Stimulated activated CD4-positive, alpha-beta T cell treated with anti-CD3 and anti-CD28 coated beads, Interleukin-4, amount 100 ng/mL, for 4 hours (primary cell): ENCODE results near the gene DTX2.
"Not testable (repeated sequence)": the region's sequence is repeated elsewhere in the genome, so short reads cannot be mapped to it uniquely, and the experiment has no call there.

Source experiments
- DNase-seq, 2 experiments: peaks; one replicate each; pipeline ENCODE4 v3.0.0-alpha.2; 2020

Gene DTX2

DNA sequence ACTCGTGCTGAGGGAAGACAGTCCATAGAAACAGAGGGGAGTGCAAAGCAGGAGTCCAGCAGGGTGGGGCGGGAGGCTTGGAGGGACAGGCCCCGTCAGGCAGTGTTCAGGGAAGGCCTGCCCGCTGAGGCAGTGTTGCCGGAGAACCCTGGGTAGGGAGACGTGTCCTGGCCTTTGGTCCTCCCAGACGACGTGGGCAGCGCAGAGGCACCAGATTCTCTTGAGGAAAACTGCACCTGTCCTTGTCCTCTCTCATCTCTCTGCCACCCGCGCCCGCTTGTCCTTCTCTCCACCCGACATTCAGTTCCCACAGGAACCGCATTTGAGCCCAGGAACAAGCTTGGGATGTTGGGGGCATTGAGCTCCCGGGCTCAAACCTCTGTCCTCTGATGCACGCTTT lies 34.2 kb downstream of the DTX2 start:
- not testable (repeated sequence) for DNase-seq

DNA sequence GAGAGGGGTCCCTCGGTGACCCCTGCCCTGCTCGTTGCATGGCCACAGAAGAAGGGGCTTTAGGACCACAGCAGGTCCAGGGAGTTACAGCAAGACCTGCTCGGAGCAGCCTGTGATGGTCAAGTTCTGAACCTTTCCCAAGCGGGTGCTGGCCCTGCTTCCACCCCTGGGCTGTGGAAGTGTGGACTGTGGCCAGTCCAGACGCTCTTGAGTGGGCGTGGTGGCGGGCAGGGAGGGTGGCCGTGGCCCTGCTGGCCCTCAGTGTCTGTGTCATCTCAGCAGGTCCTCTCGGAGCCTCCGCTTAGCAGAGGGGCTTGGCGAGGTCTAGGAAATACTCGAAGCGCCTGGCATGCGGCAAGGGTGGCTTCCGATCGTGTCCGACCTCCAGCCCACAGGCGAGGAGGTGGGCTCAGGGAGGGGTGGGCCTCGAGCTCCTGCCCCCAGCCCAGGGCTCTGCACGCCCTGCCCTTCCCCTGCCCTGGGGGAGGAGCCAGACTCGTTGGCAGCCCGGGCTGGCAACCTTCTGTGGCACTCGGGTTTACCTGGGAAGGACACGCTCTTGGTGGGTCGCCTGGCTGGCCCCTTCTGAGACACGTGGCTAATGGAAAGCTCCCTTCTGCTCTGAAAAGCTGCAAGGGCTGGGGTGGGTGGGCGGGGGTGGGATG lies 36.5 kb downstream of the DTX2 start:
- DNase-seq = not testable (repeated sequence)

DNA sequence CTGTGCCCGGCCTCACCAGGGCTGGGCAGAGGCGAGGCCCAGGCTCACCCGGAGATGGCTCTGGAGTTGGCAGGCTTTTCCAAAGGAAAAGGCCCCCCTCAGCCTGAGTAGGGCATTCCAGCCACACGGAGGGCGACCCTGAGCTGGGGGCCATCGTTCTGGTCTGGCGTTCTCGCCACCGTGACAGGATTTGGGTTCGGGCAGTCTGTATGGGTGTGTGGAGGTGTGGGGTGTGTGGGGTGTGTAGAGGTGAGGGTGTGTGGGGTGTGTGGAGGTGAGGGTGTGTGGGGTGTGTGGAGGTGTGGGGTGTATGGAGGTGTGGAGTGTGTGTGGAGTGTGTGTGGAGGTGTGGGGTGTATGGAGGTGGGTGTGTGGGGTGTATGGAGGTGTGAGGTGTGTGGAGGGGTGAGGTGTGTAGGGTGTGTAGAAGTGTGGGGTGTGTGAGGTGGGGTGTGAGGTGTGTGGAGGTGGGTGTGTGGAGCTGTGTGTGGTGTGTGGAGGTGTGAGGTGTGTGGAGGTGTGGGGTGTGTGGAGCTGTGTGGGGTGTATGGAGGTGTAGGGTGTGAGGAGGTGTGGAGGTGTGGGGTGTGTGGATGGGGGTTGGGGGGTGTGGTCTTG lies 37.2 kb downstream of the DTX2 start:
- not testable (repeated sequence) for DNase-seq

DNA sequence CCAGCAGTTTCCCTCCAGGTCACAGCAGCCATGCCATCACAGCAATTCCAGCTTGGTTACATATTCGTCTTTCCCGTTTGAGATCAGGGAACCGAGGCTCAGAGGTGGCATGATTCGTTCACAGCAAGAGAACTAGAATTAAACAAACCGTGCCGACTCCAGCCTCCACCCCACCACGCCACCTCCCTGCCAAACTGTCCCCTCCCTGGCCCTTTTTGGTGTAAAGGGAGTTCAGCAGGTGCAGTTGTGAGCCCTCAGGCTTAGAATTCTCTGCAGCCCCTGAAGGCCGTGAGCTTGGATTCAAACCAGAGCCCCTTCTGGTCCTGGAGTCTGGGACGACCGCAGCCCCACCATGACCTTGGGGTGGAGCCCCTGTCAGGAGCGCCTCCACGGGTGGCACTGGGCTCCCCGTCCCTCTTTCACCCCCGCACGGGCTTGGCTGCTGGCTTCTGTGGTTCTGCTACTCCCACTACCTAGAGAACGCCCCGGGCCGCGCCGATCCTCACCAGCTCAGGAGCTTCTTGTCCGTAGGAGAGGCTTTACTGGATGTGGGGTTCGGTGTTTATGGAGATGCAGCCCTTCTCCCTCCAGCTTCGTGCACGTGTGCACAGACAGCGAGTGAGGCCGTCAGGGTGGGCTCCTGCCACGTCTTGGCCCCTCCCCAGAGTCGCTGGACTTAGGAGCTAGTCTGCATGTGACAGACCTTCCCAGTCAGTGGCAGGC lies 37.9 kb downstream of the DTX2 start:
- not testable (repeated sequence) for DNase-seq

DNA sequence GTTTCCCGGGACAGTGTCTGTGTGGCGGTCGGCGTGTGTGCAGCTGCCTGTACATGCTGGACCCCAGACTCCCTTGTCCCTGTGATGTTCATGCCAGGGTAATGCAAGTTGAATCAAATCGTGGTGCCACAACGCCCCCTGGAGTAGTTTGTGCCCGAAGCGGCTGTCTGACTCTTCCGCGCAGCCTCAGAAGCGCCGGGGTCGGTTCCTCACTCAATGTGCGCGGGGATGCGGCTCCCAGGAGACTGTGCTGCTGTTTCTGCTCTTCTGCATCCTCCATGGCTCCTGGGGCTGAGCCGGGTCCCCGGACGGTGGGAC lies 38.4 kb downstream of the DTX2 start:
- not testable (repeated sequence) for DNase-seq

DNA sequence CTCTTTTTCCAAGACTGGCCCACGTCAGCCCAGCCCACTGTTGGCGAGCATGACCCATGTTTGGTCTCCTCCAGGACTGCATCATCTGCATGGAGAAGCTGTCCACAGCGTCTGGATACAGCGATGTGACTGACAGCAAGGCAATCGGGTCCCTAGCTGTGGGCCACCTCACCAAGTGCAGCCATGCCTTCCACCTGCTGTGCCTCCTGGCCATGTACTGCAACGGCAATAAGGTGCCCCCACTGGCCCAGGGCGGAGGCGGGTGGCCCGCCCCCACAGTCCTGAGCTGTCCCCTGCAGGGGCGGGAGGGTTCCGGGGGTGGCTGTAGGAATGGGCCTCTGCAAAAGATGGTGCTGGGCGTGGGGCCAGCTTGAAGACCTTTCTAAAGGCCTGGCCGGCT lies 40.7 kb downstream of the DTX2 start:
- DNase-seq = not testable (repeated sequence)

DNA sequence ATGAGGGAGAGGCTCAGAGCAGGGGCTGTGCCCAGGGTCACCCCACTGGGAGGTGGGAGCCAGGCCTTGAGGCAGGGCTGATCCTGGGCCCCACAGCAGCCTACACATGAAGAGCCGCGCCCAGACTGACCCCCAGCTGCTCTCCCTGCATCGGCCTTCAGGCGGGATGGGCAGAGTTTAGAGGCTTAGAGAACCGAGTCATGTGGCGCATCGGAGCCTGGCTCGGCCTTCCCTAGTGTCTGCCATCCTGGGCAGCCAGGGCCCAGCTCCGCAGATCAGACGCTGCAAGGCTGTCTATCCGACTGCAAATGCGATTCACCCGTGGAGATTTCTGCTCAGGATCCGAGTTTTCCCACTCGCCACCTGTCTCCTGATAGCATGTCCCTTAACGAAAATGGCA lies 41.3 kb downstream of the DTX2 start:
- DNase-seq = not testable (repeated sequence)

DNA sequence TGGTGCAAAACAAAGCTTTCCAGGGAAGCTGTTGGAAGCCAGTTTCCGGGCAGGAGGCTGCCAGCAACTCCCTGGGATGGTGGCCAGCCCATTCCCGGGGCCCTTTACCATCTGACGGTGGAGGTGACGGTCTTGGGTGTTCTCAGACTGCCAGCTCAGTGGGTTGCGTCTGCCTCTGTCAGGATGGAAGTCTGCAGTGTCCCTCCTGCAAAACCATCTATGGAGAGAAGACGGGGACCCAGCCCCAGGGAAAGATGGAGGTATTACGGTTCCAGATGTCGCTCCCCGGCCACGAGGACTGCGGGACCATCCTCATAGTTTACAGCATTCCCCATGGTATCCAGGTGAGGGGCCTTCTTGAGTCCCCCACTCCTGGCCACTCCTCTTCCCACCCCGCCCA lies 41.7 kb downstream of the DTX2 start:
- not testable (repeated sequence) for DNase-seq

DNA sequence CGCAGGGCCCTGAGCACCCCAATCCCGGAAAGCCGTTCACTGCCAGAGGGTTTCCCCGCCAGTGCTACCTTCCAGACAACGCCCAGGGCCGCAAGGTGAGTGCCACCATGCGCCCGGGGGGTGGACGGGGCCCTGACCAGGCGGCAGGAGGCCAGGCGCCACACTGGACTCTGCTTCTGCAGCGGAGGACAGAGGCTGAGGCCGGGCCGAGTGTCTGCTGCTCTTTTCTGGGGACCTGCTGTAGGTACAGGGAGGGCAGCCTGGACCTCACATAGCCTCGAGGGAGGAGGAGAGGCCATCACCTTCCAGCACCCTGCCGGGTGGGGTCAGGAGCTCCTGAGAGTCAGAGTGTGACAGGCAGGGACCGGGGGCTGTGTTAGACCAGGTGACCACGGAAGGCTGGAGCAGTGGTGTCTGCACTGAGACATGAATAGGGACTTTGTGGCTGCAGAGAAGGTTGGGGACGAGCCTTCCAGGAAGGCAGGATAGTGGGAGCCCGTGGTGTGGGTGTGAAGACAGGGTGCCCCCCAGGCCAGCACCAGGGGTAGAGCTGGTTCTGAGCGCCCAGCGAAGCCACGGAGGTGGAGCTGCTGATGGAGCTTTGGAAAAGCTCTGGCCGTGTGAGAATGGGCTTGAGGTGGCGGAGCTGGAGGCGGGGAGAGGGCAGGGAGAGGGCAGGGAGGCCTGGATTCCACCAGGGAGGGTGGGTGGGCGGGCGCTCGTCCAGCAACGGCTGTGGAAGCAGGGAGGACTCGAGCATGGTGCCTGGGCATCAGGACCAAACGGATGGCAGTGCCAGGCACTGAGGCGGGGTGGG lies 43.0 kb downstream of the DTX2 start:
- not testable (repeated sequence) for DNase-seq

DNA sequence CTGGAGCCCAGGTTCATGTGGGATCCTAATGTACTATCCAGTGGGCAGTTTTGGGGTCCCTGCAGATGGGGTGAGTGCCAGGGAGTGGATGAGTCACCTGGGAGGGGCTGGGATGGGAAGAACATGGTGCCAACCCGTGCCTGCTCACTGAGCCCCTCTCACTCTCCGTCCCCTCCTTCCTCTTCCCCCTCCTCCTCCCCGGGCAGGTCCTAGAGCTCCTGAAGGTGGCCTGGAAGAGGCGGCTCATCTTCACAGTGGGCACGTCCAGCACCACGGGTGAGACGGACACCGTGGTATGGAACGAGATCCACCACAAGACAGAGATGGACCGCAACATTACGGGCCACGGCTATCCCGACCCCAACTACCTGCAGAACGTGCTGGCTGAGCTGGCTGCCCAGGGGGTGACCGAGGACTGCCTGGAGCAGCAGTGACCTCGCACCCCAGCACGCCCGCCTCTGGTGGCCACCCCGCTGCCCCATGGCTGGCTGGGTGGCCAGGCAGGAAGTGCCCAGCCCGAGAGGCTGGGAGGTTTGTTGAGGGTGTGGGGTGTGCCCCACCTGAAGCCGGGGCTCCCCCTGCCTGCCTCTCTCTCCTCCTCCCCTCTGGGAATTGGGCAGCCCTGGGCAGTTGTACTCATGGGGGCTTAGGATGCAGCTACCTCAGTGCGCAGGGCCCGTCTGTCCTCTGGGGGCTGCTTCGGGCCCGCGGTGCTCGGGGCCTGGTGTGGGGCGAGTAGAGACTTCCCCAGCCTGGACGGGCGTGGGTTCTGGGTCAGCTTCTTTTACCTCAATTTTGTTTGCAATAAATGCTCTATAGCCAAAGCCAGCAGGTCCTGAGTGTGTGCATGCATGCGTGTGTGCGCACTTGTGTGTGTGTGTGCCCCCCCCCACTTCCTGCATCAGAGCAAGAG lies 43.9 kb downstream of the DTX2 start:
- no peak for DNase-seq

DNA sequence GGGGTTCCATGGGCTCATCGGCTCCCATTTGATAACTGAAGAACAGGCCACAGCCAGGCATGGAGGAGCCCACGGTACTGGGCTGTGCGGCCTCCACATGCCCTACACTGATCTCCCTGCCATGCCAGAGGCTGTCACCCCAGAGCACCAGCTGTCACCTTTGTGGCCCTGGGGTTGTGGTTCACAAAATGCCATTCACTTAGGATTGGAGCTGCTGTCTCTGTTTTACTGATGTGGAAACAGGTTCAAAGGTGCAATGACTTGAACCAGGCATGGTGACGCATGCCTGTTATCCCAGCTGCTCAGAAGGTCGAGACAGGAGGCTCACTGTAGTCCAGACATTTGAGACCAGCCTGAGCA lies 44.6 kb downstream of the DTX2 start:
- DNase-seq = no peak

DNA sequence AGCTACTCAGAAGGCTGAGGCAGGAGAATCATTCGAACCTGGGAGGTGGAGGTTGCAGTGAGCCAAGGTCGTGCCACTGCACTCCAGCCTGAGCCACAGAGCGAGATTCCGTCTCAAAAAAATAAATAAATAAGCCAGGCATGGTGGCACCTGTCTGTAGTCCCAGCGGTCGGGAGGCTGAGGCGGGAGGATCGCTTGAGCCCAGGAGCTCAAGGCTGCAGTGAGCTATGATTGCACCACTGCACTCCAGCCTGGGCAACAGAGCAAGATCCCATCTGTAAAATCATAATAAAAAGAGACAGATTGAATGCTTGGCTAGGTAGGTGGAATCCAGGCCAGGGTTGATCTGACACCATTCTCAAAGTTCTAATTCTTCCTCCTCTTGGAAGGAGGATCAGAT lies 45.1 kb downstream of the DTX2 start:
- not testable (repeated sequence) for DNase-seq

DNA sequence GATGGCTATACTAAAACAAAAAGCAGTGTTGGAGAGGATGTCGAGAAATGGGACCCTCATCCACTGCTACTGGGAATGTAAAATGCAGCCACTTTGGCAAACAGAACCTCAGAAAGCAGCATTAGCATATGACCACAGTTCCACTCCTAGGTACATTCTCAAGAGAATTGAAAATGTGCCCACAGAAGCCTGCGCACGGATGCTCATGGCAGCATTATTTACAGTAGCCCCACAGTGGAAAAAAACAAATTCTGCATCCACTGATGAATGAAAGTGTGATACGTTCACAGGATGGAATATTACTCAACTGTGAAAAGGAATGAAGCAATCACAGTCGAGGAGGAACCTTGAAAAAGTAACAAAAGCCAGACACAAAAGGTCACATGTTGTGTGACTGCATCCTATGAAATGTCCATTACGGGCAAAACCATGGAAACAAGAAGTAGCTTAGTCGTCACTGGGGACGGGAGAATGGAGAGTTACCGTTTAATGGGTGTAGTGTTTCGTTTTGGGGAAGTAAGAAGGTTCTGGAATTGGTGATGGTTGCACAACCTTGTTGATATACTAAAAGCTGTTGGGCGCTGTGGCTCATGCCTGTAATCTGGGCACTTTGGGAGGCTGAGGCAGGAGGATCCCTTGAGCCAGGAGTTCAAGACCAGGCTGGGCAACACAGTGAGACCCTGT lies 46.4 kb downstream of the DTX2 start:
- no peak for DNase-seq

DNA sequence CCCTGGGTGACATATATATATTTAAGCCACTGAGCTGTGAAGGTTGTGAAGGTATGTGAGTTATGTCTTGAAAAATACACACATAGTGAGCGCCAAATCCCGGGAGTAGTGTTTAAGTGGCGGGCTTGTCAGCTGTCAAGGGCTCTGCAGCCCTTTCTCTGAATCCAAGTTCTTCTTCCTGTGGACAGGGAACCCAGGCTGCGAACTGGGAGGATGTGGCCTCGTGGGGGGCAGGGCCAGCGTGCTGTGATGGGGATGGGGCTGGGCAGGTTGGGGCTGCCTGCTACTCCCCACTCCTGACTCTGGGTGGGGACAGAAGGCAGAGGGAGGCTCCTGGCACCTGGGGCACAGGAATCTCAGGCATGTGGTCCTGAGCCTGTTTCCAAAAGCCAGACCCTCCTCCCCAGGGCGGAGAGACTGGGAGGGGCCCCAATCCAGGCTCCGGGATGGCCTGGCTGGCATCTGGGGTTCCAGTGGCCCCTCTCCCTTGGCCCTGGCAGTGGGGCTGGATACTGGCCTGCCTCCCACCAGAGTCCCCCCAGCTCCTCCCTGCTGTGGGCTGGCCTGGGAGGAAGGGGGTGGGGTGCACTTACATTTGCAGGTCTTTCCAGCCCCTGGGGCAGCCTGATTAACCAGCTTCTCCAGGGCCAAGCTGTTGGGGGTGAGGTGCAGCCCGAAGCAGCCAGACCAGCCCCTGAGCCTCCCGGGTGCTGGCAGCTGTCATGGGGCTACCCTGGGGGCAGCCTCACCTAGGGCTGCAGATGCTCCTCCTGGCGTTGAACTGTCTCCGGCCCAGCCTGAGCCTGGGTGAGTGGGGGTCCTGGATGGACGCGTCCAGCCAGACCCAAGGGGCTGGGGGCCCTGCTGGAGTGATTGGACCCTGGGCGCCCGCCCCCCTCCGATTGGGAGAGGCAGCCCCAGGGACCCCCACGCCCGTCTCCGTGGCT lies 48.7 kb downstream of the DTX2 start, which contains the start of gene UPK3B:
UPK3B (plus strand) TSS at position 622 of the 947 bp plus-strand sequence; CDS start at position 723, 101 bp downstream.
- no peak for DNase-seq

DNA sequence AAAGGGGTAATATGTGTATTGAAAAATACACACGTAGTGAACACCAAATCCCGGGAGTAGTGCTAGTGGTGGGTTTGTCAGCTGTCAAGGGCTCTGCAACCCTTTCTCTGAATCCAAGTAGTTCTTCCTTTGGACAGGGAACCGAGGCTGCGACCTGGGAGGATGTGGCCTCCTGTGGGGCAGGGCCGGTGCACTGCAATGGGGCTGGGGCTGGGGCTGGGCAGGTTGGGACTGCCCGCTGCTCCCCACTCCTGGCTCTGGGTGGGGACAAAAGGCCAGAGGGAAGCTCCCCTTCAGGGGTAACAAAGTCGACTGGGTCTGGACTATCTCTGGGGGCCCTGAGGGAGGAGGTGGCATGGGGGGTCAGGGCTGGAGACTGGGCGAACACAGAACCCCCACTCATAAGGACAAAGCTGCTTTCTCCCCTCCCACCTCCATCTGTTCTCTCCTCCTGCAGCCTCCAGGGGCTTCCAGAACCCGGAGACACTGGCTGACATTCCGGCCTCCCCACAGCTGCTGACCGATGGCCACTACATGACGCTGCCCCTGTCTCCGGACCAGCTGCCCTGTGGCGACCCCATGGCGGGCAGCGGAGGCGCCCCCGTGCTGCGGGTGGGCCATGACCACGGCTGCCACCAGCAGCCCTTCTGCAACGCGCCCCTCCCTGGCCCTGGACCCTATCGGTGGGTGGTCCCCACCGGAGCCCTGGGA lies 49.8 kb downstream of the DTX2 start:
- DNase-seq = not testable (repeated sequence)

DNA sequence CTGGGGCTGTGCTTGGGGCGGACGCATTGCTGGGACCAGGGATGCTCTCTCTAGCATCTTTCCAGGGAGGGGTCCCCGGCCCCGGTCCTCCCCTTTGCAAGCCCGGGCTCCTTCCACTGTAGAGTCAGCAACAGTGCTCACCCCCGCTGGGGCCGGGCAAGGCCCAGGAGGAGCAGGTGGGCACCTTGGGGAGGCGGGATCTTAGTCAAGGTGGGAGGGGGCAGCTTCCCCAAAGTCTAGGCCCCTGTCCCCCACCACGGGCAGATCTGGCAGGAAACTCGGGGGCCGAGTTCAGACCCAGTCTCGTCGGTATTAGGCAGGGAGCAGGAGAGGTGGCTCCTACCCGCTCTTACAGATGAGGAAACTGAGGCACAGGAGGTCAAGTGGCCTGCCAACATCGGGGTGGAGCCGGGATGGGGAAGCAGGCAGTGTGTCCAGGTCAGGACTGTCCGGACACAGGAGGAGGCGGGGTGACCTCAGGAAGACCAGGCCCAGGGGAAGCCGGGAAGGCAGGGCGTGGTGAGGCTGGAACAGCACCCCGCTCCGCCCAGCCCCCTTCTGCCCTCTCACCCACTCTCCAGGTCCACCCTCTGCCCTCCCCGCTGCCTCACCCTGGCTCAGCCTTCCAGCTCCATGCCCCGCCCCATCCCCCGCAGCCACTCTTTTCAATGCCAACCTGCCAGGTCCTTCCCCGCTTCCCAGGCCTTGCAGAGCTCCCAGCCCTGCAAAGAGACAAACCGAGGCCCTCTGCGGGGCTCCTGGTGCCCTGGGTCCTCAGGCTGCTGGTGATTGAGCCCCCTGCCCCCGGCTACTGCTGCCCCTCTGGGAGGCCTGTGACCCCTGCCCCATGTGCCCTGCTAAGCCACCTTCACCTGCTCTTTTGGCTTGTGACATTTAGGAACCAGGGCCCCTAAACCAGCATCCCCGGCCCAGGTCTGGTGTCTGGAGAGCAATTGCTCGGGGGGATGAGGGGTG lies 50.7 kb downstream of the DTX2 start:
- DNase-seq = not testable (repeated sequence)

DNA sequence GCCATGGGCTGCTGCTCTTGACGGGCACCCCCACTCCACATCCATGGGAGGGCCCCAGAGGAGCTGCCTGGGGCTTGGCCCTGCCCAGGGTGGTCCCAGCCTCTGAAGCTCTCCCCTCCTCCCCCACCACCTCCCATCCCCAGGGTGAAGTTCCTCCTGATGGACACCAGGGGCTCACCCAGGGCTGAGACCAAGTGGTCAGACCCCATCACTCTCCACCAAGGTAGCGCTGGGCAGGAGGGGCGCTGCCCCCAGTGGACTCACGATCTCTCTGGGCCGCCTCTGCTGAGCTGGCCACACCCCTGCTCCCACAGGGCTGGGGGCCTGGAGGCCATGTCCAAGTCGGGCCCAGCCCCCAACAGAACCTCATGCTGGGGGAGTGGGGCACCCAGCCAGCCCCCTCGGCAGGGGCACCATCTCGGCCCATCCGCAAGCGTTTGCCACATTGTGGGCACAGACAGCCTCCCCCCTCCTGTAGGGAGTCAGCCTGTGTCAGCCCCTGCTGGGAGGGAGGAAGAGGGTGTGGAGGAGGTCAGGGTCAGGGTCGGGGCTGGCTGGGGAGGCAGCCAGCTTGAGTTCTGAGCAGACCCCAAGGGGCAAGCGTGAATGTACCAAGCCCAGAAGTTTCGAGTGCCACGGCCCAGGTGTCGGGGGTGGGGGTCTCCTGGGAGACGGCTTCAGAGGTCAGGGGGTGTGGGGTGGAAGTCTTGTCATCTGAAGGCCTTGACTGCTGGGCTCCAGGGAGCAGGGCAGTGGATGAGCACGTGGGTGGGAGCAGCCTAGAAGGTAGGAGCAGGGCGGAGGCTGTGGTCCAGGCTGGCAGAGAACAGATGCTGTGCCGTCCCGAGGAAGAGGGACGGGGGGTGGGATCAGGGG lies 51.7 kb downstream of the DTX2 start:
- DNase-seq = no peak
